HG02943 (cell line): Measurements from ENCODE around the gene PLEKHJ1.

Experiments used
- ATAC-seq: cut with Tn5 transposase; IDR thresholded peaks from one replicate; pipeline ENCODE4 v1.9.1; 2021; ENCODE audit warnings: mild to moderate bottlenecking, low read depth, moderate library complexity; ENCODE audit not compliant: unreplicated experiment

Gene PLEKHJ1

DNA sequence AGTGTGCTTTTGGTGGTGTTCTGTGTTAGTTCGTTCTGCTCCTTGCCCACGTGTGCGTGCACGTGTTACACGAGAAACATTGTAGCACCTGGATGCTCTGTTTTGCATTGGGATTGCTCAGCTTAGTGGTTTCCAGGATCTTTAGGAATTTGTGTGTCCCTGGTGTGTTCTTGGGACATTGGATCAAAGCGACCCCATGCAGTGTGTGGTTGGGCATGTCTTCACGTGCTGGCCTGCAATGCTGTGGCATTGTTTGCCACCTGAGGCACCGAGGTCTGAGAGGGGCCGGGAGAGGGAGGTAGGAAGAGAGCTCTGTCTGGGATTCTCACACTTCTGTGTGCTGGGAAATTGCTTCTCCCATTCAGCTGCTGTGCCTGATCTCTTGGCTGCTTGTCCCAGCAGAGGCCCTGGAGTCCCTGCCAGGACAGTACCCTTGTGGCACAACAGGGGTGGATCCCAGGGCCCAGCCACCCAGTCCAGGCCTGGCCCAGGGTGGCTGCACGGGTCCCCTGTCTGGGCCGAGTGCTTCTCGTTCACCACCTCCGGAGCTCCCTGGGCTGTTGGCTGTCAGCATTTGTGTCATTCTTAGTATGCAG, 11.3 kb downstream of the PLEKHJ1 start:
- ATAC-seq = no peak

DNA sequence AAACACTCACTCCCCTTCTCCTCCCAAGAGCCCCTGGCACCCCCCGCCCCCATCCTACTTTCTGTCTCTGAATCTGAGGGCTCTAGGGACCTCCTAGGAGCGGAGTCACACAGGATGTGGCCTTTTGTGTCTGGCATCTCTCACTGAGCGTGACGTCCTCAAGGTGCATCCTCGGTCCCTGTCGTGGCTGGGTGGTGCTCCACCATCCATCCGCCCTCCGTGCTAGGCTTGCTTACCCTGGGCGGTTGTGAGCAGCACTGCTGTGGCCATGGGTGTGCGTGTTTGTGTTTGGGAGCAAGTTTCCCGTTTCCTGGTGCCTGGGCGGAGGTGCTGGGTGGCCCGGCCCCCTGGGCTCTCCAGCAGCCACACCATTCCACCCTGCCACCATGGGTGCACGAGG, 12.2 kb downstream of the PLEKHJ1 start:
- ATAC-seq = no peak

DNA sequence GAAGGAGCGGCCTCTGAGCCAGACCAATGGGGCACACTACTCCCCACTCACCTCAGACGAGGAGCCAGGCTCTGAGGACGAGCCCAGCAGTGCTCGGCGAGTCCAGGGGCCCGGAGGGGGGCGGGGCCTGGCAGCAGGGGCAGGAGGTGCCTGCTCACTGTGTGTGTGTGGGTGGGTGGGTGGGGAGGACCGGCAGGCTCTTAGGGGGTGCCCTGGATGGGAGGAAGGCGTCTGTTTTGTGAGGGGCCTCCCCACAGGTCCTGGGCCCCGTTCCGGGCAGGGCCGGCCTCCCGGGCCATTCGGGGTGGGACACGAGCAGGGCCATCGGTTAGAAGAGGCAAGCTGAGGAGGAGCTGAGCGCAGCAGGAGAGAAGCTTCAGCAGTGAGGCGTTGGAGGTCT, 12.7 kb downstream of the PLEKHJ1 start:
- ATAC-seq = no peak

DNA sequence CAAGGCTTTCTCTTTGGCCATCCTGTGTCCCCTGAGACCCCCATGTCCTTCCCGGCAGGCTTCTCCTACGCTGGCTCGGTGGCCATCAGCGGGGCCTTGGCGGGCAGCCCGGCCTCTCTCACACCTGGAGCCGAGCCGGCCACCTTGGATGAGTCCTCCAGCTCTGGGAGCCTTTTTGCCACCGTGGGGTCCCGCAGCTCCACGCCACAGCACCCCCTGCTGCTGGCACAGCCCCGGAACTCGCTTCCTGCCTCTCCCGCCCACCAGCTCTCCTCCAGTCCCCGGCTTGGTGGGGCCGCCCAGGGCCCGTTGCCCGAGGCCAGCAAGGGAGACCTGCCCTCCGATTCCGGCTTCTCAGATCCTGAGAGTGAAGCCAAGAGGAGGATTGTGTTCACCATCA, 14.2 kb downstream of the PLEKHJ1 start:
- no peak for ATAC-seq

GRCh38 chr19:2221250-2221831, 14.8 kb downstream of the PLEKHJ1 start:
- no peak for ATAC-seq

DNA sequence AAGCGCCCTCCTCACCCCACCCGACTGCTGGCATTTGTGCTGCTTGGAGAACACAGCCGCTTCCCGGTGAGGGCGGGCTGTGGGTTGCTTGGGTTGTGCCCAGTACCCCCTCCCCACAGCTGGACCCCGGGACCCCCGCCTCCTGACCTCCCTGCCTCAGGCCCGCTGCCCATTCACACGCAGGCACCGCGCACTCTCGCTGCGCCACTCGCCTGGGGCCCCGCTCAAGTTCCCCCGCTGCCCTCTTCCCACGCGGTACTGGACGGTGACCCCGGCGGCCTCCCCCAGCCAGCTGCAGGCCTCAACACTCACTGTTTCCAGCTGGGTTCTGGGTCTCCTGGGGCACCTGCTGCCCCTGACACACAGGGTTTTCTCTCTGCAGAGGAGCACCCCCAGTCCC, 16.4 kb downstream of the PLEKHJ1 start:
- no peak for ATAC-seq

DNA sequence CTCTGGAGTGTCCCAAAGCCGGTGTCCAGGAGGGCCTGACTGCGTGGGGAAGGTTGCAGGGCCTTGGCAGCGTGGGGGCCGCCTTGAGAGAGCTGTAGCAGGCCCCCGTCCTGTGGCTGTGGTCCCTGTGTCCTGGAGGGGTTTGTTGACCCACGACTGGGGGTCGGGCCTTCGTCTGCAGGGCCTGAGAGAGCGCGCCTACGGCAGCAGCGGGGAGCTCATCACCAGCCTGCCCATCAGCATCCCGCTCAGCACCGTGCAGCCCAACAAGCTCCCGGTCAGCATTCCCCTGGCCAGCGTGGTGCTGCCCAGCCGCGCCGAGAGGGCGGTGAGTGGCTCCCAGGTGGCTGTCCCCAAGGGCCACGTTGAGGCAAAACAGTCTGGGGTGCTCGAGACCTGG, 18.5 kb downstream of the PLEKHJ1 start:
- ATAC-seq = no peak

DNA sequence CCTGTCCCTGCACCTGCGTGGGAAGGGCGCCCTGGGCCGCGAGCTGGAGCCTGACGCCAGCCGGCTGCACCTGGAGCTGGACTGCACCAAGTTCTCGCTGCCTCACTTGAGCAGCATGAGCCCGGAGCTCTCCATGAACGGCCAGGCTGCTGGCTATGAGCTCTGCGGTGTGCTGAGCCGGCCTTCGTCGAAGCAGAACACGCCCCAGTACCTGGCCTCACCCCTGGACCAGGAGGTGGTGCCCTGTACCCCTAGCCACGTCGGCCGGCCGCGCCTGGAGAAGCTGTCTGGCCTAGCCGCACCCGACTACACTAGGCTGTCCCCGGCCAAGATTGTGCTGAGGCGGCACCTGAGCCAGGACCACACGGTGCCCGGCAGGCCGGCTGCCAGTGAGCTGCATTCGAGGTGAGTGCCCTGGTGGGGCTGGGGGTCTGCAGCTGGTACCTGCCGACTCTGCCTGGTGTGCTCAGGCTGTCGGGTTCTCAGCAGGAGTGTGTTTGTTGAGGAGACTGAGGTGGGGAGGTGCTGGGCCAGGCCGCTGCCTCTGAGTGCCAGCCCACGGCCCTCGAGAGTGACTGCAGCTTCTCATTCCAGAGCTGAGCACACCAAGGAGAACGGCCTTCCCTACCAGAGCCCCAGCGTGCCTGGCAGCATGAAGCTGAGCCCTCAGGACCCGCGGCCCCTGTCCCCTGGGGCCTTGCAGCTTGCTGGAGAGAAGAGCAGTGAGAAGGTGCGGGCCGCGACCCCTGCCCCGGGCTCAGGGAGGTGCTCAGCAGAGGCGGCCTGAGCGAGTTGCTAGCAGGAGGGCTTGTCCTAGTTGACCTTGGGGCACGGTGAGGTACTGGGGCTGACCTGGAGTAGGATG, 19.5 kb downstream of the PLEKHJ1 start:
- ATAC-seq = no peak

GRCh38 chr19:2215281-2215751, 20.8 kb downstream of the PLEKHJ1 start:
- ATAC-seq = no peak

- ATAC-seq = no peak
These were observed 21.9 kb downstream of the PLEKHJ1 start for GRCh38 chr19:2214251-2214650.

DNA sequence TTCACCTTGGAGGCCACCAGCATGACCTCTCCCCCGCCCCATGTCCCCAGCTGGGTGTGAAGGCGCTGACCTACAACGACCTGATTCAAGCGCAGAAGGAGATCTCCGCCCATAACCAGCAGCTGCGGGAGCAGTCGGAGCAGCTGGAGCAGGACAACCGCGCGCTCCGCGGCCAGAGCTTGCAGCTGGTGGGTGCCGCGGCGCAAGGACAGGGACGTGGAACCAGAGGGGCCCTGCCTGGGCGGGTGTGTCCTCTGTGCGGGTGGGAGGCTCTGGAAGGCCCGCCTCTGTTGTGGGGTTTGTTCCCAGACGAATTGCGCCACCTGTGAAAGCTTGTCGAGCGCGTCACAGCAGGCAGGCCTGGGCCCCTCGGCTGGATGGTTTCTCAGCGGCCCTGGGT, 22.3 kb downstream of the PLEKHJ1 start:
- no peak for ATAC-seq

GRCh38 chr19:2212861-2213711, 23.0 kb downstream of the PLEKHJ1 start:
- ATAC-seq = no peak

GRCh38 chr19:2210987-2211740, 25.0 kb downstream of the PLEKHJ1 start:
- ATAC-seq = no peak

DNA sequence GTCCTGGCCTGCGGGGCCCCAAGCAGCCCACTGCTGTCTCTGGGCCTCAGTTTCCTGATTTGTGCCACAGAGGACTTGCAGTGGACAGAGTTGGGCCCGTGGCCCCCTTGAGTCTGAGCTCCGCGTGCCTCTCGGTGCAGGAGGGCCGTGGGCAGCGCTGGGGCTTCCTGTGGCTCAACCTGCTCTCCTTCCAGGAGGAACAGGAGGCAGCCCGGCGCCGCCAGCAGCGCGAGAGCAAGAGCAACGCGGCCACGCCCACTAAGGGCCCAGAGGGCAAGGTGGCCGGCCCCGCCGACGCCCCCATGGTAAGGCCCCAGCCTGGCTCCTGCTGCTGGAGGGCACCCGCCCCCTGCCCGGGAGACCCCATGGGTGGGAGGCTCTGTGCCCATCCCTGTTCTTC, 25.9 kb downstream of the PLEKHJ1 start:
- no peak for ATAC-seq

GRCh38 chr19:2209408-2209807, 26.7 kb downstream of the PLEKHJ1 start:
- ATAC-seq = no peak

DNA sequence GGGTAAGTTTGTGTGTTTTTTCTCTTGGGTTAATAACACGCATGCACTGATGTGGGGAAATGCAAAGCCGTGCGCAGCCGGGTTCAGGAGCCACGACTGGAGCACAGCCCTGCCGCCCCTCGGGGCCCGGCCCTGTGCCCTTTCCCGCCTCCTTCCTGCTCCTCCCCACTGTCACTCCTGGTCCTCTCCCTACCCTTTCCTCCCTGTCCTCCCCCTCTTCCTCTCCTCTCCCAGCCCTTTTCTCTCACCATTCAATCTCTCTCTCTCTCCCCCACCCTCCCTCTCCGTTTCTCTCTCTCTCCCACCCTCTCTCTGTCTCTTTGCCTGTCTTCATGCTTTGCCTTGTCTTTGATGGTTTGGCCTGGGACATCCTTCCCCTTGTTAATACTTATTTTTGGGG, 27.2 kb downstream of the PLEKHJ1 start:
- no peak for ATAC-seq

- ATAC-seq = no peak
These were observed 27.9 kb downstream of the PLEKHJ1 start for GRCh38 chr19:2207991-2208860.

- no peak for ATAC-seq
These were observed 29.1 kb downstream of the PLEKHJ1 start for GRCh38 chr19:2207008-2207407.

DNA sequence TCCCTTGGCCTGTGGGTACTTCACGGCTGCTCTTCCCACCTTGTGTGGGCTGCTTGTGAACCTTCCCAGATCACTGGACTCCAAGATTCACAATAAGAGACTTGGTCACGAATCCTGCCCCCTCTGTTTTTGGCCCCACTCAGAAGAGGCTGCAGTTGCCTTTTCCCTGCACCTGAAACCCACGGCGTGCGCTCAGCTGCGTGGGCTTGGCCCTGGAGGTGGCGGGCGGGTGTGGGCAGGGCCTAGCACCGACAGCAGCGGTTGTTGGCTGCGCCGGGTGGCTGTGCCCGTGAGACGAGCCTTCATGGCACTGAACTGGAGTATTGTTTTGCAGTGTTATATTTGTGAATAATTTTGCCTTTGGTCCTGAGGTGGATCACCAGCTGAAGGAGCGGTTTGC, 33.8 kb downstream of the PLEKHJ1 start:
- no peak for ATAC-seq
